HepG2 (cell line): Measurements from ENCODE around the gene RASA2.

ENCODE experiments used
- CTCF ChIP-seq: sonication (generic); formaldehyde crosslinking; IDR thresholded peaks from 2 replicates; pipeline ENCODE4 v1.5.0; 2020; ENCODE audit warnings: mild to moderate bottlenecking, missing genetic modification reagents, moderate library complexity
- GABPB1 ChIP-seq: IDR thresholded peaks from 2 replicates; pipeline ENCODE4 v1.6.1; 2016; ENCODE audit warnings: mild to moderate bottlenecking, missing genetic modification reagents, moderate library complexity, missing compliant biosample characterization
- KAT7 ChIP-seq: IDR thresholded peaks from 2 replicates; pipeline ENCODE4 v1.6.1; 2018; ENCODE audit warnings: borderline replicate concordance, missing compliant biosample characterization
- MAX ChIP-seq: IDR thresholded peaks from 2 replicates; pipeline ENCODE4 v1.6.1; 2012; ENCODE audit warnings: inconsistent platforms
- NFATC3 ChIP-seq: sonication (generic); formaldehyde crosslinking; IDR thresholded peaks from 2 replicates; pipeline ENCODE4 v1.5.1; 2020; ENCODE audit warnings: mild to moderate bottlenecking, missing genetic modification reagents
- RAD21 ChIP-seq: fragments of 450-650 bp; formaldehyde crosslinking; IDR thresholded peaks from 2 replicates; pipeline ENCODE4 v1.5.0; 2020; ENCODE audit warnings: mild to moderate bottlenecking
- USF2 ChIP-seq, 2 experiments: sonication (generic) in 1 of 2; formaldehyde crosslinking in 1 of 2; IDR thresholded peaks; 2 replicates each; pipeline versions ENCODE4 v1.5.1 to v1.6.1; 2011 to 2020; ENCODE audit warnings: borderline replicate concordance in 1 of 2, low read depth in 1 of 2, low read length in 1 of 2, mild to moderate bottlenecking in 1 of 2, missing genetic modification reagents in 1 of 2, moderate library complexity in 1 of 2

GRCh38 chr3:141655801-141656200 lies 169.0 kb downstream of the RASA2 start:
- TF ChIP-seq CTCF (CRISPR knock-in tag) (no peak), MAX (no peak), RAD21 (CRISPR knock-in tag) (no peak), GABPB1 (CRISPR knock-in tag) (no peak), KAT7 (CRISPR knock-in tag) (no peak), USF2 (IDR thresholded peaks at IDR 0.05; ENCODE audit: low read depth, low read length) (no peak), USF2 (CRISPR knock-in tag; IDR thresholded peaks at IDR 0.05; ENCODE audit: borderline replicate concordance) (no peak), NFATC3 (CRISPR knock-in tag) (no peak)
